IMR-90 (cell line): ENCODE measurements around the gene SBF2.

Experiments
- CEBPB ChIP-seq: IDR thresholded peaks from 2 replicates; pipeline ENCODE4 v1.6.1; 2012; ENCODE audit warnings: low read depth, low read length, improper control_type of control experiment
- CTCF ChIP-seq: conservative IDR thresholded peaks from 2 replicates; pipeline ENCODE4 v1.5.1; 2012; ENCODE audit warnings: mild to moderate bottlenecking, low read depth, low read length, improper control_type of control experiment
- ELK1 ChIP-seq: fragments of 150-350 bp; IDR thresholded peaks from 2 replicates; pipeline ENCODE4 v1.6.1; 2016; ENCODE audit warnings: low read depth, mild to moderate bottlenecking, low read length, moderate library complexity, borderline replicate concordance
- FOS ChIP-seq: fragments of 150-350 bp; IDR thresholded peaks from 2 replicates; pipeline ENCODE4 v1.6.1; 2016; ENCODE audit warnings: low read depth, low read length
- MXI1 ChIP-seq: IDR thresholded peaks from 2 replicates; pipeline ENCODE4 v1.6.1; 2012; ENCODE audit warnings: low read depth, mild to moderate bottlenecking, low read length, moderate library complexity, borderline replicate concordance
- POLR2A ChIP-seq: IDR thresholded peaks from 2 replicates; pipeline ENCODE4 v1.6.1; 2012; ENCODE audit warnings: mild to moderate bottlenecking, low read depth, low read length
- RAD21 ChIP-seq: IDR thresholded peaks from 2 replicates; pipeline ENCODE4 v1.6.1; 2012; ENCODE audit warnings: low read length, improper control_type of control experiment
- RFX5 ChIP-seq: IDR thresholded peaks from 2 replicates; pipeline ENCODE4 v1.8.0; 2012; ENCODE audit warnings: low read depth, mild to moderate bottlenecking, low read length, moderate library complexity

- TF ChIP-seq CTCF (no peak), RFX5 (no peak), POLR2A (no peak), RAD21 (no peak), ELK1 (no peak), CEBPB (no peak), MXI1 (no peak), FOS (no peak)
These were observed 288.0 kb downstream of the SBF2 start for GRCh38 chr11:10005955-10006525.
